Activated CD8-positive, alpha-beta memory T cell treated with anti-CD3 and anti-CD28 coated beads for 4 hours (primary cell): ENCODE data around the gene AR.

Experiments
- DNase-seq, 2 donors: peaks; one replicate each; pipeline ENCODE4 v3.0.0-alpha.2; 2020; ENCODE audit warnings: low read depth in 2 of 2

AR gene

DNA sequence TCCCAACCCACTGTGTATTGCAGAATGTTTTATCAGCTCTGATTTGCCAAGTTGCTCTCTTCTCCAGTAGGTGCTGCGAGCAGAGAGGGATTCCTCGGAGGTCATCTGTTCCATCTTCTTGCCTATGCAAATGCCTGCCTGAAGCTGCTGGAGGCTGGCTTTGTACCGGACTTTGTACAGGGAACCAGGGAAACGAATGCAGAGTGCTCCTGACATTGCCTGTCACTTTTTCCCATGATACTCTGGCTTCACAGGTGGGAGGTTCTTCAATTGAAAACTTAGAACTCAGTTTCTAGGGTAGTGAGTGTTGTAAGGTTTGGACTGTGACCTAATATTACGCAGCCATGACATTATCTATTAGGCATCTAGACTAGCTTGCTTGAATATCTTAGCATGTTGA, 24.9 kb downstream of the AR start:
- no peak for DNase-seq

DNA sequence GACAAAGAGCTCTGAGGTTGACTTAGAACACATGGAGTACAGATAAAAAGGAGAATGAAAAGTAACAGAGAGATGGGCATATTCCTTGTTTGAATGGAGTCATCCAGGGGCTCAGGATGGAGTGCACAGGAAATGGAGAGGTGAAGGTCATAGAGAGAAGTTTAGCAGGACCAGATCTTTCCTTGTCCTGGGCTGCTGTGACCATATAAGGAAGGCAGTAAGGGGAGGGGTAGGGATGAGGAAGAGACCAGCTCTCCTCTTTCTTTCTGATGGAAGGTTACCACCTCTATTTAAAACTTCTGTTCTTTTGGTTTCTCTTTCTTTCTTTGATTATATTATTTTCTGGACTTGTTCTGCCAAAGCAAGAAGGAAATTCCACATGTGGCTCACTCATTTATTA, 27.0 kb downstream of the AR start:
- no peak for DNase-seq

DNA sequence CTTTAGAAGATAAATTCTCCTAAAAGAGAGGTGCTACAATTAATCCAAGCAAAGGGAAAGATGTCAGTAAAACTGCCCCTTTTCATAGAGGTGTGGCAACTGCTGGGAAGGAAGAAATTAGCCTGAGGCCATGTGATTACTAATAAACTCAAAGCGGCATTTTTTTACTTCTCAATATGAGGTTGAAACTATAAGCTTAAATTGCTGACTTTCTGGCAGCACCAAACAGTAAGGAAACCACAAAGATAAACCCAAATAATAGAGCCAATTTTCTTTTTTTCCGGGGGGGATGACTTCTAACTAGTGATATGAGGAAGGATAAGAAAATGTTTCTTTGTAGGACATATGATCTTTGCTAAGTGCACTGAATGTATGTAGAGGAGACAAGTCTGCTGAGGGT, 30.9 kb downstream of the AR start:
- DNase-seq = no peak

- DNase-seq = no peak
Observed at GRCh38 chrX:67582436-67582835, 38.6 kb downstream of the AR start.

DNA sequence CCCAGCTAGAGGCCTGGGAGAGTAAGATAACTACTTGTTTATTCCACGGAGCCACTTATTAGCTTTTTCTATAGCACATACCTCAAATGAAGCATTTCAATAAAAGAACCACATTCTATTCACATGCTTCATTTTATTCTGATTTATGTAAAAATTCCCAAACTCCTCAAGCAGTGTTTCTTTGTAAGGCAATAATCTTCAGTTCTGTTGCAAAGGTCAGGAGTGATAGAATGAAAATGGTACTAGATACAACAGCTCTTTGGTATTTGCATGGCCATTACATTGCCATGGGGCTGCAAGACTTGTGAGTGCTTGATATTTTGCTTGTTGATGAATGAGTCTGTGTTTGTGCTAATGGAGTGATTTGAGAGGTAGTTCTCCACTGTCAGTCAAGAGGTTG, 39.4 kb downstream of the AR start:
- DNase-seq = no peak

GRCh38 chrX:67585401-67585800, 41.6 kb downstream of the AR start:
- no peak for DNase-seq

DNA sequence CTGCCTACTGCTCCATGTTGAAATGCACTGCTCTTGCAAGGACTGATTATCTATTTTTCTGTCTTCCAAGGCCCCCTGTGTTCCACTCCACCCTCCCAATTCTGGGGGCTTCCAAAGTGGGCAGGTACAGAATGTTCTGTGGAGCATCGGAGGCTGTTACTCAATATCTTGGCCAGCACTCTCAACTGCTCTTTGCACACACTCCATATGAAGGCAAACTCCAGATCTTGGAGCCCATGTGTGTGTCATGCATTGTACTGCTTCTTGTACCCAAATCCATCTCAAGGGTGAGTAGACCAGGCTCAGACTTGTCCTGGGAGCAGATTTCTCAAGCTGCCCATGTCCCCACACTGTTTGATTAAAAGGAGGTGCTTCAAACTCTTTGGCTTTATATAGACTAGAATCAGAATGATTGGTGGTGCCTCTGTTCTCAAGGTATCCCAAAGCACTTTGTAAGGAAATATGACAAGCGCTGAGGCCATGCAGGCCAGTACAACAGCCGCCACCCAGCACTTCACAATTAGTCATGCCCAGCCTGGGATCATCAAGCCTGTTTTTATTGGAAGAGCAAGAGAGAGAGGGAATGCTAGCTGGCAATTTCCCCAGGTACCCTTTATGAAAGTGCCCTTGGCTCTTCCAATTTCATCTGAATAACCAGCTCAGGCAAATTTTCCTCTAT, 44.3 kb downstream of the AR start:
- DNase-seq = no peak

DNA sequence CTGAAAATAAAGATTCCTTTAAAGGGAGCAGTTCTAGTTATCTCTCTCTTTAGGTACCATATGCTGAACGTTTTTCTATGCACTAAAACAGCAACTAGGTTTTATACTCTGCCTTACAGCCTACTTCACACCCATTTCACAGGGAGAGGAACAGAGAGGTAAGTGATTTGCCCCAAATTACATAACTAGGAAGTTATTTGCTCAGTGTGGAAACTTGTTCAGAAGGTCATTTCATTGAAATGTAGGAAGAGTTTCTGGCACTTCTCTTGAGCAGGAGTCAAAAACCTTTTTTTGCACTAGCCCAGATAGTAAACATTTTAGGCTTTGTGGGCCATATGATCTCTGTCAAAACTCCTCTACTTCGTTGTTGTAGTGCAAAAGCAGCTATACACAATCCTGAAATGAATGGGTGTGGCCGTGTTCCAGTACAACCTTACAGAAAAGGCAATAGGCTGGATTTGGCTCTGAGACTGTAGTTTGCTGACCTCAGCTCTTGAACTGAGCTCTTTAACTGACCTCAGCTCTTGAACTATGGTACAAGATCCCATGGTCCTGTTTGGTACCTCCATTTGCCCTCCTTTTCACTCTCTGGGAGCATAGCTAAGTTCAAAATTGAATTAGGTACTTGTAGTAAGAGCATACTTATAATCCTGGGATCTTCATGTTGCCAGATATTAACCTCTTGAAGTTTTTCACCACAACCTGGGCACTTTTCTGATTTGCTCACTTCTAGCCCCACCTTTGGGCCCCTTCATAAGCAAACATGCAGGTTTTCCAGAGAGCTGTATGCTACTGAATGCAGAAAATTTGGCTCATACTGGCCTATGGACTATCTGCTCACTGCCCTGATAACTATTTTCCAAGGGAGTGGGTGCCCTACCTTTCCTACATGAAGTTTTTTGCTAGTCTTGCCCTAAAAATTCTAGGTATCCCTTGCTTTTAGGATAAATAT, 53.3 kb downstream of the AR start:
- no peak for DNase-seq

GRCh38 chrX:67599532-67599931, 55.7 kb downstream of the AR start:
- DNase-seq = no peak

DNA sequence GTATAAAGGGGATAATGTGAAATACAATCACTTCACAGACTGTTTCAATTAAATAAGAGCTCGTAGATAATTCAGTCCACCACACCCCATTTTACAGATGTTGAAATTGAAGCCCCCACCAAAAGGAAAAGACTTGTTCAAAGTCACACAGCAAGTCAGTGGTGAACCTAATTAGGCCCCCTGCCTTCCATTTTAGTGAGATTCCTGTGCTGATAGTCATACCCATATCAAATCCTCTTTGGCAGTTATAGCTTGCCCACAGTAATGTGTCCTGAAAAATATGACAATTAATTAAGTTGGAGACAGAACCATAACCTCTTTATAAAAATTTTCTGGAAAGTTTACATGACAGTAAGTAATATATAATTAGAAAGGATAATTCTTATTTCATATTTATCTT, 58.0 kb downstream of the AR start:
- DNase-seq = no peak

DNA sequence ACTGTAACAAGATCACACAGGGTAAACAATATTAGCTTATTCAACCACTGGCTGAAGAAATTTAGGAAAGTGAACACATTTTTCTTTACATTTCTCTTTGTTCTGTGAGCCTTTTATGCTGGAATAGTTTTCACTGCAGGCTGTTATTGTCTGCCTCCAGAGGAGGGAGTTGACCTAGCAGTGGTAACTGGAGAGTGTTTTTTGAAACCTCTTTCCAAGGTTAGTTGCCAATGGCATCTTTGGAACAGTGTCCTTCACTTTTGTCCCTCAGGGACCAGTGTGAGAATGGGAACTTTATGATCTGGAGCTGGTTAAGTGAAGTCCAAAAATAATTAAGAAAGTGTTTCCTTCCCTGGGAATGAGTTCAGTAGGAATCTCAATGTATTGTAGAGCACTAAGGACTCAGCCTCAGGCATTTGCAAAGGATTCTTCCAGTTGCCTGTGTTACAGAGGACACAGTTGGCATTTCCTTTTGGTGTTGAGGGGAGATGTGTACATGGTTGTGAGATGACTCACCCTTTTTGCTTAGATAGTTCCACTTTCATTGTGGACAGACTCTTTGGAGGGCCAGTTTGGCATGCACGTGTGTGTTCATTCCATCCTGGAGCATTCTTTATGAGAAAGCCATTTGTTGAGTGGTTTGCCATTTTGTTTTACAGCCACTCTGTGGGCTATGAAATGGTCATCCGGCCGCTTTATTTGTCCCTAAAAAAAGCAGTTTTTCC, 61.3 kb downstream of the AR start:
- DNase-seq = no peak

DNA sequence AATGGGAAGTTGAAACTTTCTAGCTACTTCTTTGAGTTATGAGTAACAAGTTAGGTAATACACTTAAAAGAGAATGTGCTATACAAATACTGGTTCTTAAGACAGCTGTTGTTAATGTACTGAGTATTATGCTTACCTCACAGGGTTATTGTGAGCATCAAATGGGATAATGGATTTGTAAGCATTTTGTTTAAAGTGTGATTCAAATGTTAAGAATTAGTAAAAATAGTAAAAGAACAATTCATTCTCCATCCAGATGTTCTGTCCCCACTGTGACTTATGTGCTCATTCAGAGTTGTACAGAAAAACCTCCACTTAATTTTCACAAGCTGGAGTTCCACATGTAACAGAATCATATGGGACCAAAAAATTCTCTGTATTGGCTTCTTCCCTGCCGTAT, 63.6 kb downstream of the AR start:
- DNase-seq = no peak

DNA sequence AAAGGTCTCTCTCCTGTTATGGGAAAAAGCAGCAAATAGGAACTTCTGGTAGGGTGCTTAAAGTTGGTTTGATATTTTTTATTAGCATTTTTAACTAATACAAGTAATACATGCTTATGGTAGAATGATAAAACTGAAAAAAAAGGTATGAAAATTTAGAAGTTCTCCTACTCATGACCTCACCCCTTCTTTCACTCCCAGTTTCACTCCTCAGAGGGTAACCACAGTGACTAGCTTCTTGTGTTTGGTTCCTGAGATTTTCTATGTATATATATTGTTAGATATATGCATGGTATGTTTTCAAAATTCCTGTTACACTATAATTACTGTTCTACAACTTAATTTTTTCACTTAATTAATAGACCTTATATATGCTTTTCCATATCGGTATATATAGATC, 66.5 kb downstream of the AR start:
- no peak for DNase-seq

DNA sequence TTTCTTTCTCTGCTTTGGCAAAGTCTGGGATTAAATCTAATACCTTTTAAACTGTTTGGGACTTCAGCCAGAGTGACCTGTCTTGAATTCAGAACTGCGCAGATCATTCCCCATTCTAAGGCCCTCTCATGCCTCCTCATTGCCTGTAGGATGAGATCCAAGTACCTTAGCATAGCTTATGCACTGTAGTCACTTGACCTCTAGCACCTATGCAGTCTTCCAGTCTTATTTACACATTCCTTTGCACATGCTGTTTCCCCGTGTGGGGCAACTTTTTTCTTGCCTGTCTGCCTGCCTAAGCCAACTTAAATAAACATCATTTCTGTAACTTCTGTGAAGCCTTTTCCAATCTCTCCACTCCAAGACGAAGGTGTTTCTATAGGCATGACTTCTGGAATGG, 68.4 kb downstream of the AR start:
- DNase-seq = no peak

GRCh38 chrX:67613366-67613765, 69.5 kb downstream of the AR start:
- DNase-seq = no peak

- no peak for DNase-seq
Observed at GRCh38 chrX:67613996-67614395, 70.2 kb downstream of the AR start.

DNA sequence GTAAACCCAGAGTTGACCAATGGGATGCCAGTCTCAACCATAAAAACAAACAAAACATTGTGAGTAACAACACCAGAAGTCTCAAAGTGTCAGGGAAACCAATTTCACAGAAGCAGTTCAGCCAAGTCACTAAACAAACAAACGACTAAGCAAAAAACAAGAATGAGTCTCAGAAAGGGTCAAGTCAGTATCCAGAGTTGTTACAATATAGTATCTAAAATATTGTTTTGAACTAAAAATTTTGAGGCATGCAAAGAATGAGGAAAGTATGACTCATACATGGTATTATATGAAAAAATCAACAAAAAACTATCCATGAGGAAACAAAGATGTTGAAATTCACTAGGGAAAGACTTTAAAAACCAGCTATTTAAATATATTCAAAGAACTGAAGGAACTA, 70.6 kb downstream of the AR start:
- no peak for DNase-seq

DNA sequence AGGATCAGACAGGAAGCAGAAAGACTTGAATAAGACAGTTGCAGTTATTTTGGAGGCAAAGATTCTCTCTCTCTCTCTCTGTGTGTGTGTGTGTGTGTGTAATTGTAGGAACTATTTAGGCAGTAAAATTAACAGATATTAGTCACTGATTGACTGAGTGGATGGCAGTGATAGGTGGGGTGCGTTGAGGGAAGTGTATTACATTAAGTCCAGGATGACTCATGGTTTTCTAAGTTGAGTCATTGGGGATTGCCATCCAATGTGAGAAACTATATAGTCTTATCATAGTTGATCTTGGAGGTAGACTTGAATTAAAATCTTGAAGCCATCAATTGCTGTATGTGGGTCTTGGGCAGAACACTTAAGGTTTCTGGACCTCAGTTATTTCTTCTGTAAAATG, 75.4 kb downstream of the AR start:
- no peak for DNase-seq

GRCh38 chrX:67622053-67622585, 78.3 kb downstream of the AR start:
- no peak for DNase-seq

DNA sequence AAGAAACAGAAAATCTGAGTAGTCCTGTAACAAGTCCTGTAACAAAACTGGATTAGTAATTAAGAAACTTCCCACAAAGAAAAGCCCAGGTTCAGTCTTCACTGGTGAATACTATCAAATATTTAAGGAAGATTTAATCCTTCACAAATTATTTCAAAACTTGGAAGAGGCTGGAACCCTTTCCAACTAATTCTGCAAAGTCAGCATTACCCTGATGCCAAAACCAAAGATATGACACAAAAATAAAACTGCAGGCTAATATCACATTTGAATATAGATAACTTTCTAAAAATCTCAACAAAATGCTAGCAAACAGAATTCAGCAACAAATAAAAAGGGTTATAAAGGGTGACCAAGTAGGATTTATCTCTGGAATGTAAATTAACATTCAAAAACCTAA, 80.5 kb downstream of the AR start:
- DNase-seq = no peak

- no peak for DNase-seq
Observed at GRCh38 chrX:67635424-67635823, 91.6 kb downstream of the AR start.

DNA sequence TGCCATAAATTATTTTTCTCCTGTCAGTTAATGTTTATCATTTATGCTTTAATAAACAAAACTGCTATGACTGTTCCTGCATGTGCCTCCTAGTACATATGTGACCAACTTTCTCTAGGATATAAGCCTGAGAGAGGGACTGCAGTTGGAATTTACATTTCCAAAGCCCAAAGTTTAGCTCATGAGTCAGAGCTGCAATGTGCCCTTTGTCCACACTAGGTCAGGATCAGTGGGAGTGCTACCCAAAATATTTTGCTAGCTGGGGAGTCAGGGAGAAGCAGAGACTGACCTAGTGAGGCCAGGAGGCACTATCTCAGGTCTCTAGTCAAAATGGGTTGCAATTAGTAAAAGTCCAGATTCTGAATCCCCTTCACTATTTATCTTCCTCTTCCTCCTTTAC, 92.7 kb downstream of the AR start:
- DNase-seq = no peak
